ENCODE measurements around the gene PRKAR1B. TPM values are rescaled to one million over a fixed set of nuclear protein-coding genes. Genes with fewer than 3 reads are reported as not detected.

Gene PRKAR1B
- total and polyA plus RNA-seq, 10 of the 15 experiments (the other 5 are each of a cell fraction or from before 2014, with no cell fraction given), result 1.4 to 45.6 (median 19.3) TPM

Other genes with a start within 250 kb of the PRKAR1B start
- 5.7 and 7.2 TPM in 2 replicates for gene PDGFA, start 207.4 kb downstream of the PRKAR1B start, total RNA-seq (2014; rRNA removed)
- gene PDGFA, start 207.4 kb downstream of the PRKAR1B start, total RNA-seq (2014; rRNA removed; fragmentation: Illumina TruSeq; extraction: Trizol), result 4.2 and 5.5 TPM in 2 replicates
- gene PDGFA, start 207.4 kb downstream of the PRKAR1B start, total RNA-seq (2021), result 8.2 and 10.7 TPM in 2 replicates
- gene PDGFA, start 207.4 kb downstream of the PRKAR1B start, polyA plus RNA-seq (2011; rRNA removed), result 6.5 and 10.0 TPM in 2 replicates
- 3.5 and 3.6 TPM in 2 replicates for gene PDGFA, start 207.4 kb downstream of the PRKAR1B start, polyA plus RNA-seq (2014; fragmentation: Illumina TruSeq; extraction: Trizol)
- gene PDGFA, start 207.4 kb downstream of the PRKAR1B start, polyA plus RNA-seq (2014; fragmentation: Nextera tagmentation; extraction: Ambion mirVana), result 1 to 10 TPM; 5.8 to 9.2 TPM
- gene PDGFA, start 207.4 kb downstream of the PRKAR1B start, polyA plus RNA-seq (2014; rRNA removed), result 5.1 and 6.2 TPM in 2 replicates
- gene PDGFA, start 207.4 kb downstream of the PRKAR1B start, polyA plus RNA-seq (2016; fragmentation: Nextera tagmentation; extraction: Ambion mirVana), result 1 to 10 TPM; 2.5 to 3.2 TPM
- gene DNAAF5, start 582 bp downstream of the PRKAR1B start, total RNA-seq (2014; rRNA removed), result 28.3 and 30.0 TPM in 2 replicates
- 7.0 and 7.5 TPM in 2 replicates for gene DNAAF5, start 582 bp downstream of the PRKAR1B start, total RNA-seq (2014; rRNA removed; fragmentation: Illumina TruSeq; extraction: Trizol)
- gene DNAAF5, start 582 bp downstream of the PRKAR1B start, total RNA-seq (2021), result 35.6 and 38.3 TPM in 2 replicates
- gene DNAAF5, start 582 bp downstream of the PRKAR1B start, polyA plus RNA-seq (2011; rRNA removed), result 5.0 and 10.6 TPM in 2 replicates
- gene DNAAF5, start 582 bp downstream of the PRKAR1B start, polyA plus RNA-seq (2014; fragmentation: Illumina TruSeq; extraction: Trizol), result 7.2 and 10.1 TPM in 2 replicates
- gene DNAAF5, start 582 bp downstream of the PRKAR1B start, polyA plus RNA-seq (2014; fragmentation: Nextera tagmentation; extraction: Ambion mirVana), result 1 to 10 TPM; 1.8 to 5.3 TPM
- gene DNAAF5, start 582 bp downstream of the PRKAR1B start, polyA plus RNA-seq (2014; rRNA removed), result 21.0 and 28.7 TPM in 2 replicates
- gene DNAAF5, start 582 bp downstream of the PRKAR1B start, polyA plus RNA-seq (2016; fragmentation: Nextera tagmentation; extraction: Ambion mirVana), result 1 to 10 TPM; 6.9 to 8.2 TPM
- gene SUN1, start 105.2 kb upstream of the PRKAR1B start, total RNA-seq (2014; rRNA removed), result 65.2 and 70.7 TPM in 2 replicates
- 33.0 and 33.5 TPM in 2 replicates for gene SUN1, start 105.2 kb upstream of the PRKAR1B start, total RNA-seq (2014; rRNA removed; fragmentation: Illumina TruSeq; extraction: Trizol)
- 69.3 and 75.8 TPM in 2 replicates for gene SUN1, start 105.2 kb upstream of the PRKAR1B start, total RNA-seq (2021)
- 71.4 and 107 TPM in 2 replicates for gene SUN1, start 105.2 kb upstream of the PRKAR1B start, polyA plus RNA-seq (2011; rRNA removed)
- gene SUN1, start 105.2 kb upstream of the PRKAR1B start, polyA plus RNA-seq (2014; fragmentation: Illumina TruSeq; extraction: Trizol), result 35.2 and 43.4 TPM in 2 replicates
- 10 to 100 TPM; 27.8 to 28.1 TPM for gene SUN1, start 105.2 kb upstream of the PRKAR1B start, polyA plus RNA-seq (2014; fragmentation: Nextera tagmentation; extraction: Ambion mirVana)
- gene SUN1, start 105.2 kb upstream of the PRKAR1B start, polyA plus RNA-seq (2014; rRNA removed), result 89.9 and 106 TPM in 2 replicates
- 10 to 100 TPM; 64.7 to 66.8 TPM for gene SUN1, start 105.2 kb upstream of the PRKAR1B start, polyA plus RNA-seq (2016; fragmentation: Nextera tagmentation; extraction: Ambion mirVana)
- 42.9 and 53.6 TPM in 2 replicates for gene GET4, start 149.3 kb upstream of the PRKAR1B start, total RNA-seq (2014; rRNA removed)
- gene GET4, start 149.3 kb upstream of the PRKAR1B start, total RNA-seq (2014; rRNA removed; fragmentation: Illumina TruSeq; extraction: Trizol), result 12.0 and 16.1 TPM in 2 replicates
- 40.7 and 42.1 TPM in 2 replicates for gene GET4, start 149.3 kb upstream of the PRKAR1B start, total RNA-seq (2021)
- gene GET4, start 149.3 kb upstream of the PRKAR1B start, polyA plus RNA-seq (2011; rRNA removed), result 17.6 and 25.9 TPM in 2 replicates
- gene GET4, start 149.3 kb upstream of the PRKAR1B start, polyA plus RNA-seq (2014; fragmentation: Illumina TruSeq; extraction: Trizol), result 4.4 and 14.0 TPM in 2 replicates
- 1 to 10 TPM in 1 of 2 experiments, under 1 TPM in 1; 0.66 to 2.3 TPM for gene GET4, start 149.3 kb upstream of the PRKAR1B start, polyA plus RNA-seq (2014; fragmentation: Nextera tagmentation; extraction: Ambion mirVana)
- gene GET4, start 149.3 kb upstream of the PRKAR1B start, polyA plus RNA-seq (2014; rRNA removed), result 69.0 and 76.0 TPM in 2 replicates
- 10 to 100 TPM; 68.9 to 73.8 TPM for gene GET4, start 149.3 kb upstream of the PRKAR1B start, polyA plus RNA-seq (2016; fragmentation: Nextera tagmentation; extraction: Ambion mirVana)
- gene ADAP1, start 227.4 kb upstream of the PRKAR1B start, total RNA-seq (2014; rRNA removed), result 34.0 and 44.2 TPM in 2 replicates
- gene ADAP1, start 227.4 kb upstream of the PRKAR1B start, total RNA-seq (2014; rRNA removed; fragmentation: Illumina TruSeq; extraction: Trizol), result 15.8 and 17.9 TPM in 2 replicates
- 38.7 and 42.3 TPM in 2 replicates for gene ADAP1, start 227.4 kb upstream of the PRKAR1B start, total RNA-seq (2021)
- 16.6 and 22.5 TPM in 2 replicates for gene ADAP1, start 227.4 kb upstream of the PRKAR1B start, polyA plus RNA-seq (2011; rRNA removed)
- gene ADAP1, start 227.4 kb upstream of the PRKAR1B start, polyA plus RNA-seq (2014; fragmentation: Illumina TruSeq; extraction: Trizol), result 8.0 and 22.0 TPM in 2 replicates
- under 1 TPM in 1 of 2 experiments, not detected in 1; 0.22 TPM for gene ADAP1, start 227.4 kb upstream of the PRKAR1B start, polyA plus RNA-seq (2014; fragmentation: Nextera tagmentation; extraction: Ambion mirVana)
- 28.9 and 35.5 TPM in 2 replicates for gene ADAP1, start 227.4 kb upstream of the PRKAR1B start, polyA plus RNA-seq (2014; rRNA removed)
- gene ADAP1, start 227.4 kb upstream of the PRKAR1B start, polyA plus RNA-seq (2016; fragmentation: Nextera tagmentation; extraction: Ambion mirVana), result 10 to 100 TPM in 1 of 2 experiments, 1 to 10 TPM in 1; 6.7 to 12.7 TPM
- gene COX19, start 248.3 kb upstream of the PRKAR1B start, total RNA-seq (2014; rRNA removed), result 10.2 and 12.5 TPM in 2 replicates
- 9.5 and 11.4 TPM in 2 replicates for gene COX19, start 248.3 kb upstream of the PRKAR1B start, total RNA-seq (2014; rRNA removed; fragmentation: Illumina TruSeq; extraction: Trizol)
- 8.6 and 9.0 TPM in 2 replicates for gene COX19, start 248.3 kb upstream of the PRKAR1B start, total RNA-seq (2021)
- 15.9 and 17.0 TPM in 2 replicates for gene COX19, start 248.3 kb upstream of the PRKAR1B start, polyA plus RNA-seq (2011; rRNA removed)
- gene COX19, start 248.3 kb upstream of the PRKAR1B start, polyA plus RNA-seq (2014; fragmentation: Illumina TruSeq; extraction: Trizol), result 7.0 and 12.4 TPM in 2 replicates
- gene COX19, start 248.3 kb upstream of the PRKAR1B start, polyA plus RNA-seq (2014; fragmentation: Nextera tagmentation; extraction: Ambion mirVana), result 1 to 10 TPM; 3.7 to 6.6 TPM
- 8.9 and 10.2 TPM in 2 replicates for gene COX19, start 248.3 kb upstream of the PRKAR1B start, polyA plus RNA-seq (2014; rRNA removed)
- 10 to 100 TPM; 15.0 to 17.9 TPM for gene COX19, start 248.3 kb upstream of the PRKAR1B start, polyA plus RNA-seq (2016; fragmentation: Nextera tagmentation; extraction: Ambion mirVana)

All from GM12878 (cell line).